HEK293 (cell line): Measurements from ENCODE around the gene GPI.

ENCODE experiments used
- BCL11A ChIP-seq: fragments of 450-650 bp; formaldehyde crosslinking; IDR thresholded peaks from 2 replicates; pipeline ENCODE4 v1.5.1; 2016; ENCODE audit warnings: low read depth, missing biosample characterization, missing genetic modification characterization
- EGR2 ChIP-seq: fragments of 450-650 bp; formaldehyde crosslinking; IDR thresholded peaks from 2 replicates; pipeline ENCODE4 v1.5.1; 2016; ENCODE audit warnings: low read depth, missing biosample characterization, missing genetic modification characterization
- FEZF1 ChIP-seq: fragments of 450-650 bp; formaldehyde crosslinking; IDR thresholded peaks from 2 replicates; pipeline ENCODE4 v1.5.1; 2016; ENCODE audit warnings: missing biosample characterization, missing genetic modification characterization
- GLIS1 ChIP-seq: fragments of 450-650 bp; formaldehyde crosslinking; IDR thresholded peaks from 2 replicates; pipeline ENCODE4 v1.5.1; 2016; ENCODE audit warnings: missing biosample characterization, missing genetic modification characterization
- OVOL3 ChIP-seq: fragments of 450-650 bp; formaldehyde crosslinking; IDR thresholded peaks from 2 replicates; pipeline ENCODE4 v1.5.1; 2016; ENCODE audit warnings: missing biosample characterization, missing genetic modification characterization
- PBX3 ChIP-seq: sonication (generic); formaldehyde crosslinking; IDR thresholded peaks from 2 replicates; pipeline ENCODE4 v1.8.1; 2022; ENCODE audit warnings: mild to moderate bottlenecking, moderate library complexity, missing genetic modification reagents
- PRDM1 ChIP-seq: fragments of 450-650 bp; formaldehyde crosslinking; IDR thresholded peaks from 2 replicates; pipeline ENCODE4; 2016; ENCODE audit warnings: missing biosample characterization, missing genetic modification characterization
- SP3 ChIP-seq: fragments of 450-650 bp; formaldehyde crosslinking; IDR thresholded peaks from 2 replicates; pipeline ENCODE4 v1.5.1; 2016; ENCODE audit warnings: missing biosample characterization, missing genetic modification characterization
- WT1 ChIP-seq: fragments of 450-650 bp; formaldehyde crosslinking; IDR thresholded peaks from 2 replicates; pipeline ENCODE4 v1.5.1; 2016; ENCODE audit warnings: missing biosample characterization, missing genetic modification characterization
- ZBTB20 ChIP-seq: fragments of 450-650 bp; formaldehyde crosslinking; IDR thresholded peaks from 2 replicates; pipeline ENCODE4 v1.5.1; 2016; ENCODE audit warnings: missing biosample characterization, missing genetic modification characterization
- ZBTB21 ChIP-seq: fragments of 450-650 bp; formaldehyde crosslinking; IDR thresholded peaks from 2 replicates; pipeline ENCODE4 v1.5.1; 2017; ENCODE audit warnings: missing biosample characterization, missing genetic modification characterization
- ZFHX2 ChIP-seq: fragments of 450-650 bp; formaldehyde crosslinking; conservative IDR thresholded peaks from 2 replicates; pipeline ENCODE4 v1.5.1; 2016; ENCODE audit warnings: missing biosample characterization, missing genetic modification characterization
- ZNF10 ChIP-seq: fragments of 450-650 bp; formaldehyde crosslinking; IDR thresholded peaks from 2 replicates; pipeline ENCODE4 v1.5.1; 2017; ENCODE audit warnings: missing biosample characterization, missing genetic modification characterization
- ZNF2 ChIP-seq: fragments of 450-650 bp; formaldehyde crosslinking; IDR thresholded peaks from 2 replicates; pipeline ENCODE4 v1.5.1; 2016; ENCODE audit warnings: missing biosample characterization, missing genetic modification characterization
- ZNF239 ChIP-seq: fragments of 450-650 bp; formaldehyde crosslinking; IDR thresholded peaks from 2 replicates; pipeline ENCODE4 v1.5.1; 2016; ENCODE audit warnings: missing biosample characterization, missing genetic modification characterization
- ZNF24 ChIP-seq: fragments of 450-650 bp; formaldehyde crosslinking; IDR thresholded peaks from 2 replicates; pipeline ENCODE4 v1.5.1; 2016; ENCODE audit warnings: missing biosample characterization, missing genetic modification characterization
- ZNF266 ChIP-seq: fragments of 450-650 bp; formaldehyde crosslinking; IDR thresholded peaks from 2 replicates; pipeline ENCODE4 v1.5.1; 2016; ENCODE audit warnings: missing biosample characterization, missing genetic modification characterization, low read depth
- ZNF324 ChIP-seq: fragments of 450-650 bp; formaldehyde crosslinking; IDR thresholded peaks from 2 replicates; pipeline ENCODE4 v1.5.1; 2016; ENCODE audit warnings: missing biosample characterization, missing genetic modification characterization
- ZNF473 ChIP-seq: fragments of 450-650 bp; formaldehyde crosslinking; IDR thresholded peaks from 2 replicates; pipeline ENCODE4 v1.5.1; 2017; ENCODE audit warnings: missing biosample characterization, missing genetic modification characterization
- ZNF501 ChIP-seq: fragments of 450-650 bp; formaldehyde crosslinking; IDR thresholded peaks from 2 replicates; pipeline ENCODE4 v1.5.1; 2016; ENCODE audit warnings: missing biosample characterization, missing genetic modification characterization
- ZNF600 ChIP-seq: fragments of 450-650 bp; formaldehyde crosslinking; IDR thresholded peaks from 2 replicates; pipeline ENCODE4 v1.5.1; 2016; ENCODE audit warnings: missing biosample characterization, missing genetic modification characterization
- ZNF629 ChIP-seq: fragments of 450-650 bp; formaldehyde crosslinking; IDR thresholded peaks from 2 replicates; pipeline ENCODE4 v1.5.1; 2017; ENCODE audit warnings: missing biosample characterization, missing genetic modification characterization
- ZNF639 ChIP-seq: fragments of 450-650 bp; formaldehyde crosslinking; IDR thresholded peaks from 2 replicates; pipeline ENCODE4 v1.5.1; 2016; ENCODE audit warnings: missing biosample characterization, missing genetic modification characterization
- ZNF670 ChIP-seq: fragments of 450-650 bp; formaldehyde crosslinking; IDR thresholded peaks from 2 replicates; pipeline ENCODE4 v1.5.1; 2016; ENCODE audit warnings: missing biosample characterization, missing genetic modification characterization, low read depth
- ZNF768 ChIP-seq: fragments of 450-650 bp; formaldehyde crosslinking; IDR thresholded peaks from 2 replicates; pipeline ENCODE4 v1.5.1; 2018; ENCODE audit warnings: missing biosample characterization, mild to moderate bottlenecking, missing genetic modification characterization
- ZNF785 ChIP-seq: fragments of 450-650 bp; formaldehyde crosslinking; IDR thresholded peaks from 2 replicates; pipeline ENCODE4 v1.5.1; 2016; ENCODE audit warnings: missing biosample characterization, missing genetic modification characterization
- ZNF830 ChIP-seq: fragments of 450-650 bp; IDR thresholded peaks from 2 replicates; pipeline ENCODE4 v1.5.0; 2018; ENCODE audit warnings: missing biosample characterization, missing genetic modification characterization, low read depth, mild to moderate bottlenecking, moderate library complexity
- ZSCAN30 ChIP-seq: fragments of 450-650 bp; IDR thresholded peaks from 2 replicates; pipeline ENCODE4 v1.5.1; 2018; ENCODE audit warnings: missing biosample characterization, mild to moderate bottlenecking, missing genetic modification characterization, moderate library complexity
- ZXDB ChIP-seq: fragments of 450-650 bp; formaldehyde crosslinking; IDR thresholded peaks from 2 replicates; pipeline ENCODE4 v1.5.1; 2016; ENCODE audit warnings: missing biosample characterization, missing genetic modification characterization
- TF ChIP-seq, protein P1 (sequence below): fragments of 450-650 bp; formaldehyde crosslinking; IDR thresholded peaks from 2 replicates; pipeline ENCODE4 v1.5.1; 2016; ENCODE audit warnings: missing biosample characterization, missing genetic modification characterization
- TF ChIP-seq, protein P2 (sequence below): fragments of 450-650 bp; formaldehyde crosslinking; IDR thresholded peaks from 2 replicates; pipeline ENCODE4 v1.5.1; 2016; ENCODE audit warnings: missing biosample characterization, missing genetic modification characterization, low read depth

Gene GPI

GRCh38 chr19:34317311-34317927 lies 47.6 kb upstream of the GPI start (continued):
- TF ChIP-seq, protein P1, sequence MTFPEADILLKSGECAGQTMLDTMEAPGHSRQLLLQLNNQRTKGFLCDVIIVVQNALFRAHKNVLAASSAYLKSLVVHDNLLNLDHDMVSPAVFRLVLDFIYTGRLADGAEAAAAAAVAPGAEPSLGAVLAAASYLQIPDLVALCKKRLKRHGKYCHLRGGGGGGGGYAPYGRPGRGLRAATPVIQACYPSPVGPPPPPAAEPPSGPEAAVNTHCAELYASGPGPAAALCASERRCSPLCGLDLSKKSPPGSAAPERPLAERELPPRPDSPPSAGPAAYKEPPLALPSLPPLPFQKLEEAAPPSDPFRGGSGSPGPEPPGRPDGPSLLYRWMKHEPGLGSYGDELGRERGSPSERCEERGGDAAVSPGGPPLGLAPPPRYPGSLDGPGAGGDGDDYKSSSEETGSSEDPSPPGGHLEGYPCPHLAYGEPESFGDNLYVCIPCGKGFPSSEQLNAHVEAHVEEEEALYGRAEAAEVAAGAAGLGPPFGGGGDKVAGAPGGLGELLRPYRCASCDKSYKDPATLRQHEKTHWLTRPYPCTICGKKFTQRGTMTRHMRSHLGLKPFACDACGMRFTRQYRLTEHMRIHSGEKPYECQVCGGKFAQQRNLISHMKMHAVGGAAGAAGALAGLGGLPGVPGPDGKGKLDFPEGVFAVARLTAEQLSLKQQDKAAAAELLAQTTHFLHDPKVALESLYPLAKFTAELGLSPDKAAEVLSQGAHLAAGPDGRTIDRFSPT, result peak; percentile 88
- no peak for TF ChIP-seq ZNF785 (tag by site-specific recombination)
- peak; percentile 82 for TF ChIP-seq WT1 (tag by site-specific recombination)
- TF ChIP-seq ZNF239 (tag by site-specific recombination), result no peak
- no peak for TF ChIP-seq BCL11A (tag by site-specific recombination)
- TF ChIP-seq ZNF266 (tag by site-specific recombination), result no peak
- TF ChIP-seq SP3 (tag by site-specific recombination), result peak; percentile 47
- TF ChIP-seq ZBTB20 (tag by site-specific recombination), result no peak; the same call in 1 of the 2 replicates
- TF ChIP-seq ZNF473 (tag by site-specific recombination), result no peak
- TF ChIP-seq, protein P2, sequence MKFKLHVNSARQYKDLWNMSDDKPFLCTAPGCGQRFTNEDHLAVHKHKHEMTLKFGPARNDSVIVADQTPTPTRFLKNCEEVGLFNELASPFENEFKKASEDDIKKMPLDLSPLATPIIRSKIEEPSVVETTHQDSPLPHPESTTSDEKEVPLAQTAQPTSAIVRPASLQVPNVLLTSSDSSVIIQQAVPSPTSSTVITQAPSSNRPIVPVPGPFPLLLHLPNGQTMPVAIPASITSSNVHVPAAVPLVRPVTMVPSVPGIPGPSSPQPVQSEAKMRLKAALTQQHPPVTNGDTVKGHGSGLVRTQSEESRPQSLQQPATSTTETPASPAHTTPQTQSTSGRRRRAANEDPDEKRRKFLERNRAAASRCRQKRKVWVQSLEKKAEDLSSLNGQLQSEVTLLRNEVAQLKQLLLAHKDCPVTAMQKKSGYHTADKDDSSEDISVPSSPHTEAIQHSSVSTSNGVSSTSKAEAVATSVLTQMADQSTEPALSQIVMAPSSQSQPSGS (tag by site-specific recombination), result peak; percentile 95
- TF ChIP-seq ZNF600 (tag by site-specific recombination), result peak; percentile 73
- TF ChIP-seq ZNF24 (tag by site-specific recombination), result peak; percentile 89
- TF ChIP-seq OVOL3 (tag by site-specific recombination), result no peak
- TF ChIP-seq ZNF629 (tag by site-specific recombination), result peak; percentile 96
- peak; percentile 48; the same call in 1 of the 2 replicates for TF ChIP-seq ZNF501 (tag by site-specific recombination)
- TF ChIP-seq ZFHX2 (tag by site-specific recombination), result peak; percentile 99
- no peak for TF ChIP-seq PBX3 (CRISPR knock-in tag)
- TF ChIP-seq ZNF639, result peak; percentile 80; the same call in 1 of the 2 replicates
- peak; percentile 20; the same call in 1 of the 2 replicates for TF ChIP-seq ZXDB (tag by site-specific recombination)
- peak; percentile 31; the same call in 1 of the 2 replicates for TF ChIP-seq FEZF1
- TF ChIP-seq ZSCAN30 (tag by site-specific recombination), result 0 out of 2 replicates have a peak, but pooled peaks have one; percentile 66
- TF ChIP-seq ZNF10 (tag by site-specific recombination), result peak; percentile 81; the same call in 1 of the 2 replicates
- TF ChIP-seq GLIS1, result peak; percentile 41; the same call in 1 of the 2 replicates
- 0 out of 2 replicates have a peak, but pooled peaks have one; percentile 39 for TF ChIP-seq ZNF324 (tag by site-specific recombination)
- TF ChIP-seq ZNF2 (tag by site-specific recombination), result peak; percentile 73
- no peak for TF ChIP-seq ZNF830 (tag by site-specific recombination)
- no peak for TF ChIP-seq ZNF670 (tag by site-specific recombination)
- no peak for TF ChIP-seq ZNF768
- TF ChIP-seq EGR2 (tag by site-specific recombination), result peak; percentile 99
- TF ChIP-seq PRDM1, result peak; percentile 65; the same call in 1 of the 2 replicates
- TF ChIP-seq ZBTB21, result peak; percentile 94
